HCT116 (cell line): ENCODE results near the gene KLHDC7B. TPM values are rescaled to one million over a fixed set of nuclear protein-coding genes. Genes with fewer than 3 reads are reported as not detected.

Experiments used
- ATAC-seq: fragments of 200-7000 bp; cut with Tn5 transposase; 2 replicates; pipeline ENCODE4 v1.9.1; 2020; ENCODE audit warnings: mild to moderate bottlenecking, moderate library complexity
- BruUV-seq: library from RNA; stranded (reverse); fragments of 400-500 nt; replicated peaks from 2 replicates; lab custom pipeline; 2021; lab: Mats Ljungman, UMichigan
- CTCF ChIA-PET: fragments of 300-600 bp; sonication (Branson Sonifier 250); formaldehyde crosslinking; loops from one replicate; lab custom pipeline; 2021; ENCODE audit warnings: antibody characterized with exemption; lab: Charles Lee
- POLR2A ChIA-PET: fragments of 300-600, 350-600 bp; sonication (Branson Sonifier 250); formaldehyde crosslinking; loops from one replicate; lab custom pipeline; 2021; ENCODE audit warnings: antibody characterized with exemption; lab: Charles Lee
- RAD21 ChIA-PET, 2 experiments: fragments of 300-600 bp; sonication (Branson Sonifier 250); formaldehyde crosslinking; loops; one replicate each; lab custom pipeline; 2023; ENCODE audit warnings: low total read pairs in 2 of 2; ENCODE audit not compliant: uncharacterized antibody in 2 of 2, unreplicated experiment in 2 of 2, low non-redundant PET in 1 of 2; lab: Charles Lee
- DNase-seq: peaks from one replicate; pipeline ENCODE4 v3.0.0-alpha.2; 2010; ENCODE audit warnings: low read depth, low spot score
- H2AFZ ChIP-seq: fragments of 200-600 bp; shearing (Covaris generic), sonication (generic); 2 replicates; pipeline ENCODE4 v1.6.1; 2017; ENCODE audit warnings: low read depth, mixed run types, mixed read lengths, antibody characterized with exemption, low read length; ENCODE audit not compliant: poor library complexity, severe bottlenecking
- H3K27ac ChIP-seq: 2 replicates; pipeline ENCODE4 v1.5.1; 2012; ENCODE audit warnings: low read depth, low read length
- H3K27me3 ChIP-seq: fragments of 200-600 bp; sonication (generic); 2 replicates; pipeline ENCODE4 v1.6.1; 2016; ENCODE audit warnings: mixed run types, low read length, mixed read lengths; ENCODE audit not compliant: insufficient read depth
- H3K36me3 ChIP-seq, 2 experiments: fragments of 200-500 bp in 1 of 2; fragments of 200-600 bp in 1 of 2; sonication (Bioruptor generic) in 1 of 2; sonication (generic) in 1 of 2; 2 replicates each; pipeline versions ENCODE4 v1.5.1 to v1.6.1; 2014 to 2016; ENCODE audit warnings: low read length in 2 of 2, inconsistent platforms in 1 of 2, mixed read lengths in 1 of 2, mixed run types in 1 of 2; ENCODE audit not compliant: insufficient read depth in 2 of 2, control insufficient read depth in 1 of 2
- H3K4me1 ChIP-seq, 2 experiments: fragments of 200-600 bp in 1 of 2; sonication (generic) in 1 of 2; 2 replicates each; pipeline versions ENCODE4 v1.5.1 to v1.6.1; 2012 to 2017; ENCODE audit warnings: low read length in 2 of 2, inconsistent platforms in 1 of 2, mild to moderate bottlenecking in 1 of 2, mixed read lengths in 1 of 2, mixed run types in 1 of 2, moderate library complexity in 1 of 2; ENCODE audit not compliant: insufficient read depth in 2 of 2, control insufficient read depth in 1 of 2
- H3K4me2 ChIP-seq: fragments of 200-600 bp; sonication (generic); 2 replicates; pipeline ENCODE4 v1.6.1; 2017; ENCODE audit warnings: mixed run types, low read length, mixed read lengths
- H3K4me3 ChIP-seq, 2 experiments: fragments of 200-600 bp in 1 of 2; sonication (generic) in 1 of 2; replicated peaks in 1 of 2; 2 replicates each; pipeline ENCODE4 v1.5.1; 2011 to 2016; ENCODE audit warnings: low read length in 2 of 2, control low read depth in 1 of 2, low read depth in 1 of 2, mild to moderate bottlenecking in 1 of 2, mixed read lengths in 1 of 2, mixed run types in 1 of 2
- H3K79me2 ChIP-seq: fragments of 200-600 bp; sonication (generic); 2 replicates; pipeline ENCODE4 v1.6.1; 2017; ENCODE audit warnings: mild to moderate bottlenecking, mixed run types, low read length, moderate library complexity, mixed read lengths; ENCODE audit not compliant: insufficient read depth
- H3K9ac ChIP-seq: fragments of 200-600 bp; sonication (generic); 2 replicates; pipeline ENCODE4 v1.6.1; 2016; ENCODE audit warnings: low read length, mixed read lengths
- H3K9me2 ChIP-seq: fragments of 200-600 bp; sonication (generic), shearing (Covaris generic); 2 replicates; pipeline ENCODE4 v1.6.1; 2017; ENCODE audit warnings: mixed run types, mild to moderate bottlenecking, moderate library complexity; ENCODE audit not compliant: insufficient read depth
- H3K9me3 ChIP-seq, 2 experiments: fragments of 200-500 bp in 1 of 2; fragments of 200-600 bp in 1 of 2; sonication (Bioruptor generic) in 1 of 2; sonication (generic) in 1 of 2; 2 replicates each; pipeline ENCODE4 v1.6.1; 2014 to 2017; ENCODE audit warnings: low read length in 2 of 2, mixed read lengths in 2 of 2, inconsistent platforms in 1 of 2, low read depth in 1 of 2, mild to moderate bottlenecking in 1 of 2, mixed run types in 1 of 2, moderate library complexity in 1 of 2; ENCODE audit not compliant: control insufficient read depth in 1 of 2, insufficient read depth in 1 of 2
- H4K20me1 ChIP-seq: fragments of 200-600 bp; sonication (generic), shearing (Covaris generic); 2 replicates; pipeline ENCODE4 v1.6.1; 2017; ENCODE audit warnings: mixed run types, mild to moderate bottlenecking, moderate library complexity; ENCODE audit not compliant: insufficient read depth
- ATF3 ChIP-seq: IDR thresholded peaks from 2 replicates; pipeline ENCODE4 v1.6.1; 2012
- POLR2AphosphoS5 ChIP-seq: IDR thresholded peaks from 2 replicates; pipeline ENCODE4 v1.6.1; 2011; ENCODE audit warnings: mild to moderate bottlenecking, low read depth, low read length, moderate library complexity
- RAD21 ChIP-seq: IDR thresholded peaks from 2 replicates; pipeline ENCODE4 v1.6.1; 2012; ENCODE audit warnings: low read depth, mild to moderate bottlenecking
- REST ChIP-seq: IDR thresholded peaks from 2 replicates; pipeline ENCODE4 v1.6.1; 2012; ENCODE audit warnings: low read depth
- SIN3A ChIP-seq: IDR thresholded peaks from 2 replicates; pipeline ENCODE4 v1.6.1; 2012; ENCODE audit warnings: low read depth
- intact Hi-C: fragments of 100-400 bp; cut with micrococcal nuclease; formaldehyde crosslinking; loops from 2 replicates; pipeline ENCODE4 v1.10.0; 2022
- total RNA-seq: library from RNA; stranded (reverse); gene quantifications from one replicate; pipeline ENCODE4 v1.2.1, GENCODE V29; 2021; ENCODE audit not compliant: unreplicated experiment

The KLHDC7B gene
- total RNA-seq, 1 experiment from 2014 or later, result 0.69 TPM

DNA sequence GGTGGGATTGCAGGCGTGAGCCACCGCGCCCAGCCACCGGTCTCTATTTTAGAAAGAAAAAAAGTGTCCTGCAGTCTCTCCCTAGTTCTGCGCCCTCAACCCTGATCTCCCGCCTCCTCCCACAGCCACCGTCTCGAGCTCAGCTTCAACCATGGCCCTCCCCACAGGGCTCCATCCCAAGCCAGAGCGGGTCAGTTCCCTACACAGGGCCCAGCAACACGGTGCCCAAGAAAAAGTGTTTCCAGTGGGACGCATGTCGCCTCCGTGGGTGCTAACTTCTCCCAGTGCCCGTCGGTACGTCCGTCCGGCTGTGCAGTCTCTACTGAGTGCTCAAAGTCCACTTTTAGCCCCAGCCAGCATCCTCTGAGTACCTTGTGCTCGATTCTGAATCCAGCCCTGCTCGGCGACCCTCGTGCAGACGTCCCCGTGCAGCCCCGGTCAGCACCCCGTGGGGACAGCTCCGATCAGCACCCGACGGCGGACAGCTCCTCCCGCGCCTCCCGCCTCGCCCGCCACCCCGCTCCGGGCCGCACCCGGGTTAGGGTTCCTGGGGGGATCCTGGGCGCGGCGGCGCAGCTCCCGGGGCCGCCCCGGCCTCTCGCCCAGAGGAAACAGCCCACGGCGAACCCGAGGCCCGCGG lies 54.2 kb downstream of the KLHDC7B start:
- H4K20me1 ChIP-seq, result no peaks in the 10 kb centered on the region
- RAD21 ChIA-PET, result no interaction called here
- no peaks in the 10 kb centered on the region for H3K9me2 ChIP-seq
- POLR2A ChIA-PET, result no interaction called here
- no peak for DNase-seq
- CTCF ChIA-PET, result no interaction called here
- H3K27ac ChIP-seq, result no peak overlapping the region
- intact Hi-C loops, result no loop called here
- no TSS peak for BruUV-seq
- no peaks in the 10 kb centered on the region for H3K36me3 ChIP-seq
- H3K9me3 ChIP-seq, result no peaks in the 10 kb centered on the region
- no peak overlapping the region for H2AFZ ChIP-seq
- peak overlapping the region; percentile 8 to 16; a peak in 2 of 4 replicates for H3K4me3 ChIP-seq
- H3K27me3 ChIP-seq, result no peaks in the 10 kb centered on the region
- H3K9ac ChIP-seq, result no peak overlapping the region
- H3K79me2 ChIP-seq, result no peaks in the 10 kb centered on the region
- peaks cover 0 to 10% of the 10 kb centered on the region in 2 experiments; a peak in 1 of 4 replicates for H3K4me1 ChIP-seq
- ATAC-seq, result peak; percentile 85
- TF ChIP-seq RAD21 (no peak), POLR2AphosphoS5 (0 out of 2 replicates have a peak, but pooled peaks have one; percentile 19), ATF3 (no peak), REST (peak; percentile 95), SIN3A (peak; percentile 98)
- TF ChIP-seq, all 23 proteins: peak for 3
- peak overlapping the region; percentile 53 for H3K4me2 ChIP-seq
